Measurements from ENCODE around the gene MYOD1. TPM values are rescaled to one million over a fixed set of nuclear protein-coding genes. Genes with fewer than 3 reads are reported as not detected.

The MYOD1 gene
- total RNA-seq: not detected
- polyA plus RNA-seq: not detected

DNA sequence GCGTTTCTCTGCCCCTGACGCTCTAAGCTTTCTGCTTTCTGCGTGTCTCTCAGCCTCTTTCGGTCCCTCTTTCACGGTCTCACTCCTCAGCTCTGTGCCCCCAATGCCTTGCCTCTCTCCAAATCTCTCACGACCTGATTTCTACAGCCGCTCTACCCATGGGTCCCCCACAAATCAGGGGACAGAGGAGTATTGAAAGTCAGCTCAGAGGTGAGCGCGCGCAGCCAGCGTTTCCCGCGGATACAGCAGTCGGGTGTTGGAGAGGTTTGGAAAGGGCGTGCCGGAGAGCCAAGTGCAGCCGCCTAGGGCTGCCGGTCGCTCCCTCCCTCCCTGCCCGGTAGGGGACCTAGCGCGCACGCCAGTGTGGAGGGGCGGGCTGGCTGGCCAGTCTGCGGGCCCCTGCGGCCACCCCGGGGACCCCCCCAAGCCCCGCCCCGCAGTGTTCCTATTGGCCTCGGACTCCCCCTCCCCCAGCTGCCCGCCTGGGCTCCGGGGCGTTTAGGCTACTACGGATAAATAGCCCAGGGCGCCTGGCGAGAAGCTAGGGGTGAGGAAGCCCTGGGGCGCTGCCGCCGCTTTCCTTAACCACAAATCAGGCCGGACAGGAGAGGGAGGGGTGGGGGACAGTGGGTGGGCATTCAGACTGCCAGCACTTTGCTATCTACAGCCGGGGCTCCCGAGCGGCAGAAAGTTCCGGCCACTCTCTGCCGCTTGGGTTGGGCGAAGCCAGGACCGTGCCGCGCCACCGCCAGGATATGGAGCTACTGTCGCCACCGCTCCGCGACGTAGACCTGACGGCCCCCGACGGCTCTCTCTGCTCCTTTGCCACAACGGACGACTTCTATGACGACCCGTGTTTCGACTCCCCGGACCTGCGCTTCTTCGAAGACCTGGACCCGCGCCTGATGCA, at the start of gene MYOD1:
MYOD1 (plus strand) TSS at position 544 of the 910 bp plus-strand sequence; CDS start at position 756, 212 bp downstream.
- H3K4me3 ChIP-seq (ENCODE audit: low read length): no peak within 1 kb of the TSS
- H3K27ac ChIP-seq (ENCODE audit: low read depth, low read length): no peak within 1 kb of the TSS
- ChIA-PET POLR2A (no interaction called here), CTCF (interaction anchor here (1.4 kb wide), 1 partner anchor 12 kb away, joined by 5 read pairs; no protein-coding TSS in a partner anchor)
- Mint-ChIP-seq H3K4me3 (no peak within 1 kb of the TSS), H3K9me3 (no peaks in the 10 kb centered on the region), H3K27me3 (peaks cover 27 to 28% of the 10 kb centered on the region in 2 donors), H3K4me1 (no peaks in the 10 kb centered on the region), H3K36me3 (no peaks in the 10 kb centered on the region), H3K27ac (no peak within 1 kb of the TSS)
- no peaks in the 10 kb centered on the region for H3K4me1 ChIP-seq (ENCODE audit: insufficient read depth, low read length)
- H3K9me3 ChIP-seq (ENCODE audit: low read length): no peaks in the 10 kb centered on the region
- H3K36me3 ChIP-seq (ENCODE audit: insufficient read depth, low read length): no peaks in the 10 kb centered on the region
- peak in 1 of 5 donors; percentile 43 for DNase-seq
- peaks cover 7% of the 10 kb centered on the region for H3K27me3 ChIP-seq (ENCODE audit: insufficient read depth, low read length, poor library complexity, severe bottlenecking)

GRCh38 chr11:17672469-17672868, 46.9 kb upstream of the MYOD1 start:
- no peak overlapping the region for H3K27ac Mint-ChIP-seq
- peaks cover 11 to 21% (median 16%) of the 10 kb centered on the region in 5 donors for H3K9me3 Mint-ChIP-seq
- peaks cover 12 to 34% of the 10 kb centered on the region in 2 donors for H3K27me3 Mint-ChIP-seq
- Histone ChIP-seq H3K4me1 (ENCODE audit: insufficient read depth, low read length) (no peaks in the 10 kb centered on the region), H3K27ac (ENCODE audit: low read depth, low read length) (no peak overlapping the region), H3K36me3 (ENCODE audit: insufficient read depth, low read length) (no peaks in the 10 kb centered on the region), H3K9me3 (ENCODE audit: low read length) (no peaks in the 10 kb centered on the region), H3K4me3 (ENCODE audit: low read length) (no peak overlapping the region), H3K27me3 (ENCODE audit: insufficient read depth, low read length, poor library complexity, severe bottlenecking) (no peaks in the 10 kb centered on the region)
- H3K4me3 Mint-ChIP-seq: no peak overlapping the region
- DNase-seq: no peak
- ChIA-PET POLR2A (no interaction called here), CTCF (no interaction called here)
- H3K36me3 Mint-ChIP-seq: peaks cover 0 to 1% (median 0%) of the 10 kb centered on the region in 3 donors
- no peaks in the 10 kb centered on the region for H3K4me1 Mint-ChIP-seq

GRCh38 chr11:17673951-17674350, 45.4 kb upstream of the MYOD1 start:
- Histone ChIP-seq H3K27ac (ENCODE audit: low read depth, low read length) (no peak overlapping the region), H3K9me3 (ENCODE audit: low read length) (no peaks in the 10 kb centered on the region), H3K4me3 (ENCODE audit: low read length) (no peak overlapping the region), H3K27me3 (ENCODE audit: insufficient read depth, low read length, poor library complexity, severe bottlenecking) (no peaks in the 10 kb centered on the region), H3K4me1 (ENCODE audit: insufficient read depth, low read length) (no peaks in the 10 kb centered on the region), H3K36me3 (ENCODE audit: insufficient read depth, low read length) (no peaks in the 10 kb centered on the region)
- peaks cover 11 to 30% of the 10 kb centered on the region in 2 donors for H3K27me3 Mint-ChIP-seq
- DNase-seq: no peak
- no peak overlapping the region for H3K4me3 Mint-ChIP-seq
- peaks cover 11 to 25% (median 17%) of the 10 kb centered on the region in 5 donors for H3K9me3 Mint-ChIP-seq
- H3K4me1 Mint-ChIP-seq: no peaks in the 10 kb centered on the region
- ChIA-PET CTCF (no interaction called here), POLR2A (no interaction called here)
- H3K27ac Mint-ChIP-seq: no peak overlapping the region
- H3K36me3 Mint-ChIP-seq: peaks cover 0 to 1% (median 0%) of the 10 kb centered on the region in 3 donors

DNA sequence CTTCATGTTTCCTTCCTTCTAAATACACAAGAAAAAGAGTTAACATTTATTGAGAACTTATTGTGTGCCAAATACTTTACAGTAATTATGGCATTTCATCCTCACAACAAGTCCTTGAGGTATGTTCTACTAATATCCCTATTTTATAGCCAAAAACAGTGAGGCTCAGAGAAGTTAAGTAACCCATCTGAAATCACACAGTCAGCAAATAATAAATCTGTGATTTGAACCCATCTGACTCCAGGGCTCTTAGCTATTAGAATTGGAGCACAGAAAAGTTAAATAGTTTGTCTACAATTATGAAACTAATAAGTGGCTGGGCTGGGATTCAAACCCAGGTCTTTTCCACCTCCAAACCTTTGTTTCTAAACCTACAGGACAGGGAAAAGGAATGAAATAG, 36.5 kb upstream of the MYOD1 start:
- DNase-seq: no peak
- Mint-ChIP-seq H3K27me3 (peaks cover 16 to 25% of the 10 kb centered on the region in 2 donors), H3K4me3 (no peak overlapping the region), H3K27ac (no peak overlapping the region), H3K9me3 (peaks cover 0 to 4% (median 2%) of the 10 kb centered on the region in 5 donors), H3K4me1 (no peaks in the 10 kb centered on the region), H3K36me3 (no peaks in the 10 kb centered on the region)
- Histone ChIP-seq H3K27me3 (ENCODE audit: insufficient read depth, low read length, poor library complexity, severe bottlenecking) (no peaks in the 10 kb centered on the region), H3K36me3 (ENCODE audit: insufficient read depth, low read length) (no peaks in the 10 kb centered on the region), H3K9me3 (ENCODE audit: low read length) (no peaks in the 10 kb centered on the region), H3K4me1 (ENCODE audit: insufficient read depth, low read length) (no peaks in the 10 kb centered on the region), H3K27ac (ENCODE audit: low read depth, low read length) (no peak overlapping the region), H3K4me3 (ENCODE audit: low read length) (no peak overlapping the region)
- ChIA-PET POLR2A (no interaction called here), CTCF (interaction anchor here (1.4 kb wide), 1 partner anchor 10 kb away, joined by 3 read pairs; no protein-coding TSS in a partner anchor)

GRCh38 chr11:17683377-17684161, 35.8 kb upstream of the MYOD1 start:
- POLR2A ChIA-PET: no interaction called here
- H3K36me3 Mint-ChIP-seq: no peaks in the 10 kb centered on the region
- no peaks in the 10 kb centered on the region for H3K9me3 ChIP-seq (ENCODE audit: low read length)

GRCh38 chr11:17684550-17684949, 34.8 kb upstream of the MYOD1 start:
- no peak for DNase-seq
- no peaks in the 10 kb centered on the region for H3K4me1 Mint-ChIP-seq
- ChIA-PET CTCF (no interaction called here), POLR2A (no interaction called here)
- Histone ChIP-seq H3K4me3 (ENCODE audit: low read length) (no peak overlapping the region), H3K27me3 (ENCODE audit: insufficient read depth, low read length, poor library complexity, severe bottlenecking) (no peaks in the 10 kb centered on the region), H3K27ac (ENCODE audit: low read depth, low read length) (no peak overlapping the region), H3K9me3 (ENCODE audit: low read length) (no peaks in the 10 kb centered on the region), H3K36me3 (ENCODE audit: insufficient read depth, low read length) (no peaks in the 10 kb centered on the region), H3K4me1 (ENCODE audit: insufficient read depth, low read length) (no peaks in the 10 kb centered on the region)
- H3K9me3 Mint-ChIP-seq: no peaks in the 10 kb centered on the region
- no peak overlapping the region for H3K4me3 Mint-ChIP-seq
- peaks cover 16 to 26% of the 10 kb centered on the region in 2 donors for H3K27me3 Mint-ChIP-seq
- H3K27ac Mint-ChIP-seq: no peak overlapping the region
- H3K36me3 Mint-ChIP-seq: no peaks in the 10 kb centered on the region

More at GRCh38 chr11:17683377-17684161, 35.8 kb upstream of the MYOD1 start:
- no peak overlapping the region for H3K4me3 Mint-ChIP-seq
- H3K36me3 ChIP-seq (ENCODE audit: insufficient read depth, low read length): no peaks in the 10 kb centered on the region
- no peaks in the 10 kb centered on the region for H3K27me3 ChIP-seq (ENCODE audit: insufficient read depth, low read length, poor library complexity, severe bottlenecking)
- peaks cover 16 to 26% of the 10 kb centered on the region in 2 donors for H3K27me3 Mint-ChIP-seq
- H3K27ac ChIP-seq (ENCODE audit: low read depth, low read length): no peak overlapping the region
- no peak overlapping the region for H3K4me3 ChIP-seq (ENCODE audit: low read length)
- no peaks in the 10 kb centered on the region for H3K4me1 ChIP-seq (ENCODE audit: insufficient read depth, low read length)
- no peaks in the 10 kb centered on the region for H3K4me1 Mint-ChIP-seq
- H3K27ac Mint-ChIP-seq: peak overlapping the region in 1 of 8 donors; percentile 26
- no peak for DNase-seq
- peaks cover 0 to 3% (median 2%) of the 10 kb centered on the region in 5 donors for H3K9me3 Mint-ChIP-seq
- CTCF ChIA-PET: no interaction called here

DNA sequence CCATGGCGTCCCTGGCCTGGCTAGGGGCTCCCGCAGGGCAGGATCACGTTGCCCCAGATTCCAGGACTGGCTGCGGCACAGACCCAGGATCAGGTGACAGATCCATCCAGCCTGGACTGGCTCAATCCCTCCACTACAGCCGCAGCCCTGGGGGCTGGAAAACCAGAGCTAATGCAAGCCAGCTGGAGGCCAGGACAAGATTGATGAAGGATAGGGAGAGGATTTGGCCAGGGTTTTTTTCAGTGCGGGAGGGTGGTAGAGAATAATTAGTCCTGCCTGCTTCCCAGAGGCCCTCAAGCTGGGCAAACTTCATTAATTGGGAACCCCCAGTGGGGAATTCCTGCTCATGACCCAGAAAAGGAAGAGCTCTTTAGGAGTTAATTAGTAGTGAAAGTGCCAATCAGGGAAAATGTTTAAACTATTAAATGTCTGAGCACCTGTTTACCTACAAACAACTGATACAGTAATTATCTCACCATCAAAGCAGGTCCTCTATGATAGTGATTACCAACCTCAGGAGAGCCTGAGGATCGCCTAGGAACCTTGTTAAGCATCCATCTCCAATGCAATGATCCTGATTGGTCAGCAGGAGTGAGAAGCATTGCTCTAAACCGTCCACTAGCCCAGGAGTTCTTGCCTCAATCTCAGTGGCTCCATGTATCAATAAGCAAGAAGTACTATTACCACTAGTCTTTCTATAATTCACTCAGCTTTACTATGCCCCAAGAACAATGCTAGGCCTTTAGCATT, 33.0 kb upstream of the MYOD1 start:
- H3K9me3 Mint-ChIP-seq: no peaks in the 10 kb centered on the region
- POLR2A ChIA-PET: no interaction called here

More for the DNA sequence above, 33.0 kb upstream of the MYOD1 start:
- Mint-ChIP-seq H3K36me3 (no peaks in the 10 kb centered on the region), H3K27ac (peak overlapping the region in 1 of 8 donors; percentile 70), H3K4me3 (no peak overlapping the region), H3K27me3 (peaks cover 7 to 30% of the 10 kb centered on the region in 2 donors), H3K4me1 (no peaks in the 10 kb centered on the region)
- CTCF ChIA-PET: no interaction called here
- Histone ChIP-seq H3K9me3 (ENCODE audit: low read length) (no peaks in the 10 kb centered on the region), H3K27me3 (ENCODE audit: insufficient read depth, low read length, poor library complexity, severe bottlenecking) (no peaks in the 10 kb centered on the region), H3K4me1 (ENCODE audit: insufficient read depth, low read length) (no peaks in the 10 kb centered on the region), H3K36me3 (ENCODE audit: insufficient read depth, low read length) (no peaks in the 10 kb centered on the region), H3K4me3 (ENCODE audit: low read length) (no peak overlapping the region), H3K27ac (ENCODE audit: low read depth, low read length) (no peak overlapping the region)
- no peak for DNase-seq
